Stimulated activated CD8-positive, alpha-beta memory T cell treated with anti-CD3 and anti-CD28 coated beads, Interleukin-15, amount 100 ng/mL, for 4 hours (primary cell): Measurements from ENCODE around the gene ZMYM2.
"Not testable (repeated sequence)": the region's sequence is repeated elsewhere in the genome, so short reads cannot be mapped to it uniquely, and the experiment has no call there.

Experiments used
- DNase-seq, 2 donors: peaks; one replicate each; pipeline ENCODE4 v3.0.0-alpha.2; 2020; ENCODE audit warnings: low read depth in 2 of 2

The ZMYM2 gene

GRCh38 chr13:19958155-19959111, at the start of gene ZMYM2:
Gene ZMYM2, plus strand, starts transcription at chr13:19958727. Its CDS starts 34,346 bp downstream, at chr13:19993073.
- DNase-seq, result peak; percentile 91 to 96

DNA sequence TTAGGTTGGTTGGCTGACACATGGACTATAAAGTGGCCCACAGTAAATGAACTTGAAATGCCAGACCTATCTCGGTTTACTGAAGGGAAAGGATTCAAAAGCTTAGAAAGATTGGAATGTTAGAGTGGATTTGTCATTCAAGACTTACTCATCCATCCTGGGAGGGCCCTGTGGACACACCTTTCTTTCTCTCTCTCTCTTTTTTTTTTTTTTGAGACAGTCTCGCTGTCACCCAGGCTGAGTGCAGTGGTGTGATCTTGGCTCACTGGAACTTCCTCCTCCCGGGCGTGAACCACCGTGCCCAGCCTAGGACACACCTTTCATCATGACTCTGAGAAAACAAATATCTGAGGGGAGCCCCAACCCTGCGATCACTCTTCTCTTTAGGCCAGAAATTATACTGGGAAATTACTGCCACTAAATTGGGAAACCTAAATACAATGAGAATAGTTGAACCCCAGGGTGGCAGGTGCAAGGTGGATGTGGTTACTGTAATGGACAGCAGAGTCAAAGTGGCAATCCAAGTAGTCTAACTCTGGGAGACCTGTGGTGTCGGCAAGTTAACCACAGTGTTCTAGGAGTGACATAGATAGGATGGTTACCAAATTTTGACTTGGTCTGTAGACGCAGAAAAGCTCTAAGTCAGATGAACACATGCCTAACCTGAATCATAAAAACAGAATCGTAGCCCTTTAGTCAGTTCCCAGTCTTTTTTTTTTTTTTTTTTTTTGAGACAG, 48.0 kb upstream of the ZMYM2 start:
- DNase-seq, result no peak

- DNase-seq, result no peak
Measured at GRCh38 chr13:19927117-19927748, 31.3 kb upstream of the ZMYM2 start.

DNA sequence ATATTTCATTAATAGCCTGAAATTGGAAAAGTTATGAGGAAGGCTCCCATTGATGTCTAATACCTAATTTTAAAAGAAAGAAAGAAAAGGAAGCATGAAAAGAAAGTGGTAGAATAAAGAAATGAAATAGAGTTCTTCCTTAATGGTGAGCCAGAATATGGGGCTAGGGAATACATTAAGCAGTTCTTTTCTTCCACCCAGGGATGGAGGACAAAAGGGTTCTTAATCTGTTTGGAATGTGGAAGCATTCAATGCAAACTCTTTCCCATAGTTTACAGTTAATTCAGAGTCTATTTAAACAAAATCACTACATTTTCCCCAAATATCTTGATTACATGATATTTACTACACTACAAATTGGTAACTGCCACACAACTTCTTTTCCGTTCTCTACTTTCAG, 18.4 kb upstream of the ZMYM2 start:
- DNase-seq, result no peak

- DNase-seq, result no peak
Measured at GRCh38 chr13:19950374-19950773, 8.2 kb upstream of the ZMYM2 start.

GRCh38 chr13:19952850-19953249, 5.7 kb upstream of the ZMYM2 start:
- no peak for DNase-seq

GRCh38 chr13:19955873-19956559, 2.5 kb upstream of the ZMYM2 start:
- DNase-seq, result no peak

GRCh38 chr13:19957320-19958154, 990 bp upstream of the ZMYM2 start:
- DNase-seq, result peak; percentile 63 to 86

- DNase-seq, result peak; percentile 42 to 51
Measured at GRCh38 chr13:19959141-19959830, 759 bp downstream of the ZMYM2 start.

GRCh38 chr13:19959831-19960652, 1.5 kb downstream of the ZMYM2 start:
- DNase-seq, result peak; percentile 68 to 86

DNA sequence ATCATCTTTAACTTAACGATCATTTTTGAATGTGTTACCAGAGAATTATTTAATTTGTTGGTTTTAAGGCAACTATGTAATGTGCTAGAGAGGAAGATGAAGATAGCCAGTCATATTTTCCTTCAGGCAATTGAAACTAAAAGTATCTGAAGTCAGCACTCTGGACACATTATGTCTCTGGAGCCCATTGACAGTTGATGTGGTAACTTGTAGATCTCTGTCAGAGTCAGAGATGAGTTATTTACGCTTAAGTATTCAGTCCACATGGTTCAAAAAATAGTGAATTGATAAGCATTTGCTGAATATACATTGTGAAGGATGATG, 2.1 kb downstream of the ZMYM2 start:
- DNase-seq, result no peak

GRCh38 chr13:19961489-19961888, 3.0 kb downstream of the ZMYM2 start:
- DNase-seq, result no peak

GRCh38 chr13:19961924-19962323, 3.4 kb downstream of the ZMYM2 start:
- DNase-seq, result no peak

- DNase-seq, result no peak
Measured at GRCh38 chr13:19962894-19963293, 4.4 kb downstream of the ZMYM2 start.

DNA sequence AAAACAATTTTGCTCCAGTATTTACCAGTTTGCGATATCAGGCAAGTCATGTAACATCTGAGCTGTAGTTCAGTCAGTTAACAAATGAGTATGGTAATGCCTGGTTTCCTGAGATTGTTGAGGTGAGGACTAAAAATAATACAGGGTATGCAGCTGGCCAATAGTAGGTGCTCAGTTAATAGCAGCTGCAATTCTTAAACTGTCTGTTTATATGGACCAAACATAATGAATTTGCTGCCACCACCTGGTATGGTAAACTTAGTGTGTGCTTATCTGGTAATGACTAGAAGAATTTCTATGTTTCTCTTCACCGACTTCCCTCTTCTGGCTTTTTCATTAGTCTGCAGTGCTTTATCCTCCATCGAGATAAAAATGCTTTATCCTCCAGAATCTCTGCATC, 9.1 kb downstream of the ZMYM2 start:
- no peak for DNase-seq

DNA sequence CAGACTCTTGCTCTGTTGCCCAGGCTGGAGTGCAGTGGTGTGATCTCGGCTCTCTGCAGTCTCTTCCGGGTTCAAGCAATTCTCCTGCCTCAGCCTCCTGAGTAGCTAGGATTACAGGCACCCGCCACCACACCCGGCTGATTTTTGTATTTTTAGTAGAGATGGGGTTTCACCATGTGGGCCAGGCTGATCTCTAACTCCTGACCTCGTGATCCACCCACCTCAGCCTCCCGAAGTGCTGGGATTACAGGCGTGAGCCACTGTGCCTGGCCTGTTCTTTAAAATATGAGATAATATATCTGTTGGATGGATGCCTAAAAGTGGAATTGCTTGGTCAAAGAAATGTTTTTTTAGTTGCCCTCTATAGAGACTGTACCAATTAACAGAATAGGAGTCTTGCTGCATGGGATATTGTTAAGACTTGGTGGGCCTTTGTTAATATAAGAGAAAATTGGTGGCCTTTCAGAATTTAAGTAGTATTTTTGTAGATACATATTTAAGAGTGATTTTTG, 16.0 kb downstream of the ZMYM2 start:
- not testable (repeated sequence) for DNase-seq

GRCh38 chr13:19978831-19979437, 20.4 kb downstream of the ZMYM2 start:
- DNase-seq, result no peak

GRCh38 chr13:19981685-19982238, 23.2 kb downstream of the ZMYM2 start:
- no peak for DNase-seq
